ENCODE measurements around the gene ZNF503.

DNA sequence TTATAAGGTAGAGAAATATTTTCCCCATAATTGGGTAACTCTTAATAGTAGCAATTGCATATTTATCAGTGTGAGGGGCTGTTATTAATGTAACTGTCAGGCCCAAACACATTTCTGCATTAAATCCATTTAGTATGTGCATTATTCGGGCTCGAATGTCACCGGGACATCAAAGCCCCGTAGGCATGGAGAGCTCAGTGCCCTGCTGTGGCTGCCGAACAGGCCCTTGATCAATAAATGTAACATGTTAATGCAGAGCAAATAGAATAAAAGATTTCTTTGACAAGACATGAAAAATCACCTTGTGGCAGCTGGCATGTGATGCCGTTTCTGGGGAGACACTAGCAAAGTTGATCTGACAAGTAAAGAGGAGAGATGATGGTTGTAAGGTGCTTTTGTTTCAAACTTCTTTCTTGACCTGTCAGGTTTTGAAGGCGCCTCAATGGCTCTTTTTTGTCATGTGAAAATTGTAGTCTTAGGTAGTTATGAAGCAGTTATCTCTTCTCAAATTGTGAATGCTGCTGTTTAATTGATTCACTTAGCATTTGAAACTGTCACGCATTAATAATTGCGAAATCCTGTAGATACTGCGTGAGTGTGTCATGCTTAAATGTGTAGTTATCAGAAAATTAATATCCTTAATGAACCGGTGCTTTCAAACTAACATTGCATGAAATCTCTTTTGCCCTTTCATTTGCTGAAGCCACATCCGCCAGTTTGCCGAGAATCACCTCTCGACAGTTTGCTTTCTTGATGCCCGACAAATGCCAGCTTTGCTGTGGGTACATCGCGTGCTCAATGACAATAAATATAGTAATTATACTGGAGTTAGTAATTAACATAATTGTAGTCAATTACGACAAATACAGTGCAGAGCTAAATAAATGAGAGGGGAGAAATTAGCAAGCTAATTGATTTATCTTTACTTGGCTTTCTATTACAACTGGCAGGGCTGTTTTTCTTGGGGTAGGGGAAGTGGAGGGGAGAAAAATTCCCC, 49.4 kb upstream of the ZNF503 start:
- no peak for TF ChIP-seq EZH2 (IDR thresholded peaks at IDR 0.05; ENCODE audit: borderline replicate concordance, control insufficient read depth, low read depth, low read length)
- no peak for TF ChIP-seq ESRRA (IDR thresholded peaks at IDR 0.05; ENCODE audit: low read length)
- no peak for TF ChIP-seq NBN (IDR thresholded peaks at IDR 0.05)
- TF ChIP-seq SIN3A (IDR thresholded peaks at IDR 0.05; ENCODE audit: low read depth, low read length) = no peak
- TF ChIP-seq, protein P1, sequence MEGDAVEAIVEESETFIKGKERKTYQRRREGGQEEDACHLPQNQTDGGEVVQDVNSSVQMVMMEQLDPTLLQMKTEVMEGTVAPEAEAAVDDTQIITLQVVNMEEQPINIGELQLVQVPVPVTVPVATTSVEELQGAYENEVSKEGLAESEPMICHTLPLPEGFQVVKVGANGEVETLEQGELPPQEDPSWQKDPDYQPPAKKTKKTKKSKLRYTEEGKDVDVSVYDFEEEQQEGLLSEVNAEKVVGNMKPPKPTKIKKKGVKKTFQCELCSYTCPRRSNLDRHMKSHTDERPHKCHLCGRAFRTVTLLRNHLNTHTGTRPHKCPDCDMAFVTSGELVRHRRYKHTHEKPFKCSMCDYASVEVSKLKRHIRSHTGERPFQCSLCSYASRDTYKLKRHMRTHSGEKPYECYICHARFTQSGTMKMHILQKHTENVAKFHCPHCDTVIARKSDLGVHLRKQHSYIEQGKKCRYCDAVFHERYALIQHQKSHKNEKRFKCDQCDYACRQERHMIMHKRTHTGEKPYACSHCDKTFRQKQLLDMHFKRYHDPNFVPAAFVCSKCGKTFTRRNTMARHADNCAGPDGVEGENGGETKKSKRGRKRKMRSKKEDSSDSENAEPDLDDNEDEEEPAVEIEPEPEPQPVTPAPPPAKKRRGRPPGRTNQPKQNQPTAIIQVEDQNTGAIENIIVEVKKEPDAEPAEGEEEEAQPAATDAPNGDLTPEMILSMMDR (IDR thresholded peaks at IDR 0.05 in 2 of 3, conservative IDR thresholded peaks at IDR 0.05 in 1 of 3; ENCODE audit: control insufficient read depth in 2 of 3, extremely low read depth in 1 of 3, insufficient read depth in 1 of 3, low read depth in 3 of 3, low read length in 3 of 3) = no peak
- TF ChIP-seq, protein P2, sequence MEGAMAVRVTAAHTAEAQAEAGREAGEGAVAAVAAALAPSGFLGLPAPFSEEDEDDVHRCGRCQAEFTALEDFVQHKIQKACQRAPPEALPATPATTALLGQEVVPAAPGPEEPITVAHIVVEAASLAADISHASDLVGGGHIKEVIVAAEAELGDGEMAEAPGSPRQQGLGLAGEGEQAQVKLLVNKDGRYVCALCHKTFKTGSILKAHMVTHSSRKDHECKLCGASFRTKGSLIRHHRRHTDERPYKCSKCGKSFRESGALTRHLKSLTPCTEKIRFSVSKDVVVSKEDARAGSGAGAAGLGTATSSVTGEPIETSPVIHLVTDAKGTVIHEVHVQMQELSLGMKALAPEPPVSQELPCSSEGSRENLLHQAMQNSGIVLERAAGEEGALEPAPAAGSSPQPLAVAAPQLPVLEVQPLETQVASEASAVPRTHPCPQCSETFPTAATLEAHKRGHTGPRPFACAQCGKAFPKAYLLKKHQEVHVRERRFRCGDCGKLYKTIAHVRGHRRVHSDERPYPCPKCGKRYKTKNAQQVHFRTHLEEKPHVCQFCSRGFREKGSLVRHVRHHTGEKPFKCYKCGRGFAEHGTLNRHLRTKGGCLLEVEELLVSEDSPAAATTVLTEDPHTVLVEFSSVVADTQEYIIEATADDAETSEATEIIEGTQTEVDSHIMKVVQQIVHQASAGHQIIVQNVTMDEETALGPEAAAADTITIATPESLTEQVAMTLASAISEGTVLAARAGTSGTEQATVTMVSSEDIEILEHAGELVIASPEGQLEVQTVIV (IDR thresholded peaks at IDR 0.05; ENCODE audit: borderline replicate concordance, partially characterized antibody) = no peak

All from GM12878 (cell line).